CD4-positive, alpha-beta T cell treated with Interleukin-4 for 1 hour (primary cell): ENCODE results near the gene SLCO2A1.

ENCODE experiments used
- DNase-seq, 2 donors: peaks; one replicate each; pipeline ENCODE4 v3.0.0-alpha.2; 2020 to 2022

Gene SLCO2A1

GRCh38 chr3:133973249-133973980 is 56.3 kb downstream of the SLCO2A1 start:
- no peak for DNase-seq

DNA sequence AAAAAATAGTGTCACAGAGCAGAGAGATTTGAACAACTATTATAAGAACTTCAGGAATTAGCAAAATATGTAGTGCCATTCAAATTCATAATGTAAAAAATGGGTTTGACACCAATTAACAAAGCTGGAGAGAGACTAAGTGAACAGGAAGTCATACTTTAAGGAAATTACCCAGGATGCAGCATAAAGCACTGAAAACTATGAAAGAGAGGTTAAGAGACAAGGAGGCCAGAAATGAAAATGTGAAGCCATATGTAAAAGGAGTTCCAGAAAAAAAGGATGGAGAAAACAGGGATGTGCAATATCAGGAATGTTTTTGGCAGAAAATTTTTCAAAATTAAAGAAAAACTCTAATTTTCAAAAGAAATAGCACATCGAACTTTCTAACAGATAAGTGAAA is 57.6 kb downstream of the SLCO2A1 start:
- DNase-seq, result no peak

DNA sequence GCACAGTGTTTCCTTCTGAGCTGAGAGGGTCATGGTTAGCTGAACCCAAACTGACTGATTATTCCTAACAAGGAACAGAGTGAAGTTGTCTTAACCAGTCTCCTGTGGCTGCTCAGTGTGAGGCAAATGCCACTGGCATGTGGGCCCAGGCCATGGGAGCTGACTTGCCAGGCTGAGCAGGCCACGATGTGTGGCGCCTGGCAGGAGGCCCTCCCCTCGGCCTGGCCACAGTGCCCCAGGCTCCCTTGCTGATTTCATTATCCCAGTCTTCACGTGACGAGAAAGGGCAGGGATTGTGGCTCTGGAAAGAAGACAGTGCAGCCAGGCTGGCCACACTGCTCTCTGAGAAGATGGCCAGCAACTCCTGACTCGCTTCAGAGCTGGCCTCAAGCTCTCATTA is 58.8 kb downstream of the SLCO2A1 start:
- no peak for DNase-seq

- DNase-seq, result no peak
Observed at GRCh38 chr3:133970339-133970738, 59.4 kb downstream of the SLCO2A1 start.

DNA sequence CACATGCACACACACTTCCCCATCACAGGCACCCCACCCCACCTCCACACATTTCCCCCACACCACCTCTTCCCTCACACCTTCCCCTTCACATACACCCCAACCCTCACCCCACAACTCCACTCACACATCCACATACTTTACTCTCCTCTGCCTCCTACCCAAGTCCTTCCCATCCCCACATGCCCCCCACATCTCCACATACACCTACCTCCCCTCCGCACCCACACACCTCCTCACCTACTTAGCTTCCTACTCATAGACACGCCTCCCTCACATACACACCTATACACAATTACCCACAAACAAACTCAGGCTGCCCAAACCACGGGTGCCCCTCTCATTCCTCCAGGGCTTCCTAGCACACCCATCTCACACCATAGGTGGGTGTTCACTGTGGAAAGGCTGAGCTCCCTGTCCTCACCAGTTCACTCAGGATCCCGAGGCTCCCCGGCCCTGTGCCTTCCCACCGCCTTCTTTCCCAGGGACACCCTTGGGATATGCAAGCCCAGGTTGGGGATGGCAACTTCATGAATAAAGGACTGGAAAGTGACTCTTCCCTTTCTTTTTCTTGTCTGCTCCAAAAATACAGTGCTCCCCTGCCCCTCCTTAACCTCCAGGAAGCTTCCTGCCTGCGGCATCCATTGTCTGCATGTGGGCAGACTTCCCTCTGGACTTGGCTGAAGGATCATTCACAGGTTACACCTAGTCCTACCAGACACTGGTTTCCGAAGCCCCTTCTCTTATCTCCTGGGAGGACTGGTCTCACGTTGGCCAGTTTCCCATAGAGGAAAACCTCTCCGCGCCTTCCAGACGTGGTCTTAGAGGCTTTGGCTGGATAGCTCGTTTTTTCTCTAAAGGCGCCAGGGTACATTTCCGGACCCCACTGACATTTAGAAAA is 61.5 kb downstream of the SLCO2A1 start:
- no peak for DNase-seq

DNA sequence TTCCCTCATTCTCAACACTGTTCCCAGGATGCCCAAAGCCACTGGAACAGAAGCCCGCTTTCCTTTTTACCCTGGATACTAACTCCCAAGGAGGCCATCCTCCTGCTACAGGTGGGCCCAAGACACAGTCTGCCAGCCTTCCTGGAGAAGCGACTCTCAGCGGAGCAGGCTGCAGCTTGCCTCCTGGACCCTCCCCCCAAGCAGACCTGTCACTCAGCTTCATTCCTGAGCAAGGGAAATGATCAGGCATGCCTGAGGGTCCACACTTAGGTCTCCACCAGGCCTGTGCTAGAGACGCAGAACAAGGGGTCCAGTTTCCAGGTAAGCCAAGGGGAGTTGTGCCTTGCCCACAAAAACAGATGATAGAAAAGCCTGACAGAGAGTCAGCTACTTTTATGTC is 62.8 kb downstream of the SLCO2A1 start:
- no peak for DNase-seq

- no peak for DNase-seq
Observed at GRCh38 chr3:133965906-133966305, 63.8 kb downstream of the SLCO2A1 start.

DNA sequence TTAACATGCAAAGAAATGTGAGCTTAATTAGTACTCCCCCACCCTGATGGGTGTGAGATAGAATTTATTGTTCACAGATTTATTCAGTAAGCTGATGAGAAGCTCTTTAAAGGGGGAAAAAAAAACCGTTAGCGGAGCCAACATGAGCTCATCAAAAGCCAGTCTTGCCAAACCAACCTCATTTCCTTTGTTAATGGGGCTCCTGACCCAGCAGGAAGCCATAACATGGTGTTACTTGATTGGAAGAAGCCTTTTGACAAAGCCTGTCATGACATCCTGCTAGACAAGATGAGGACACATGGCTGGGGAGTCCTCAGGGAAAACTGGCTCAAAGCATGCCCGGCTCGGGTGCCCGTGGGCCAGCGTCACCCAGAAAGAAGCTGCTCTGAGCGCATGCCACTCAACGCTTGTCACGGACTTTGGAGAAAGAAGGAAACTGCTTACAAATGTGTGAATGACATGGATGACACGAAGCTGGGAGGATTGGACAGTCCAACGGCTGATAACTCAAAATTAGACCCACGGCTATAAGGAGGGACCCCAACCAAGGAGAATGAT is 64.6 kb downstream of the SLCO2A1 start:
- DNase-seq, result no peak

- no peak for DNase-seq
Observed at GRCh38 chr3:133964547-133964946, 65.2 kb downstream of the SLCO2A1 start.

GRCh38 chr3:133963657-133964396 is 65.9 kb downstream of the SLCO2A1 start:
- no peak for DNase-seq

DNA sequence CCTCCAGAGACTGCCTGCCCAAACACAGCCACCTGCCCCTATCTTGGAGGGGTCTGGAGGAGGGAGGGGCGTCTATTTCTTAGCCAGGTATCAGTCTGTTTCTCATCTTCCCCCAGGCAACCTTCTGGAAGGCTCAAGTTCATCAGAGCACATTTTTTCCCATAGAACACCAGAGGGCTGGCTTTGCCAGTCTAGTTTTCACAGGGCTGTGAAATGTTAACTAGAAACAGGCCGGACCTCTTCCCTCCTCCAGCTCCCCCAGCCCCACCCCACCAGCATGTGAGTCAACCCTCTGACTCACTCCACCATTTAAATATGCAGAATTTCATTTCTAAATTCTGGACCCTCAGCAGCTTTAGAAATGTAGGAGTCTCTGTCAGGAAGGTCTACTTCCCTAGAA is 66.9 kb downstream of the SLCO2A1 start:
- DNase-seq, result no peak

GRCh38 chr3:133958071-133958805 is 71.5 kb downstream of the SLCO2A1 start:
- DNase-seq, result no peak

GRCh38 chr3:133956982-133957381 is 72.7 kb downstream of the SLCO2A1 start:
- no peak for DNase-seq

GRCh38 chr3:133956353-133956752 is 73.4 kb downstream of the SLCO2A1 start:
- DNase-seq, result no peak

DNA sequence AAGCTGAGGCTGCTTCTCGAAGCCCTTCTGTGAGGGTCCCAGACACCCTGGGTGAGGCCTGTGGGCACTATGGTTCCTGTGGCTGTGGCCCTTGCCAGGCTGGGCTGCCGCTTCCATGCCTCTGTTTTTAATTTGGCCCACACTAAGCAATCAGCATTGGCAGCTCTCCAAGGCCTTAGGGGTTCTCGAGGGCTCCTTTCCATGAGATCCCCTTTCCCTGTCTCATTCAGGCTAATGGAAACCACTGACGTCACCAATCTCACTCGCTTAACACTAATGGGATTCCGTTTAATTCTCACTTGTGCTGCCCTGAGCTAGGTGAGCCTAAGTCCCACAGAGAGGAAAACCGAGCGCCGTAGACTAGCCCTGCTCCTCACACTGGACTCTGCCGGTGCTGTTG is 73.8 kb downstream of the SLCO2A1 start:
- no peak for DNase-seq

DNA sequence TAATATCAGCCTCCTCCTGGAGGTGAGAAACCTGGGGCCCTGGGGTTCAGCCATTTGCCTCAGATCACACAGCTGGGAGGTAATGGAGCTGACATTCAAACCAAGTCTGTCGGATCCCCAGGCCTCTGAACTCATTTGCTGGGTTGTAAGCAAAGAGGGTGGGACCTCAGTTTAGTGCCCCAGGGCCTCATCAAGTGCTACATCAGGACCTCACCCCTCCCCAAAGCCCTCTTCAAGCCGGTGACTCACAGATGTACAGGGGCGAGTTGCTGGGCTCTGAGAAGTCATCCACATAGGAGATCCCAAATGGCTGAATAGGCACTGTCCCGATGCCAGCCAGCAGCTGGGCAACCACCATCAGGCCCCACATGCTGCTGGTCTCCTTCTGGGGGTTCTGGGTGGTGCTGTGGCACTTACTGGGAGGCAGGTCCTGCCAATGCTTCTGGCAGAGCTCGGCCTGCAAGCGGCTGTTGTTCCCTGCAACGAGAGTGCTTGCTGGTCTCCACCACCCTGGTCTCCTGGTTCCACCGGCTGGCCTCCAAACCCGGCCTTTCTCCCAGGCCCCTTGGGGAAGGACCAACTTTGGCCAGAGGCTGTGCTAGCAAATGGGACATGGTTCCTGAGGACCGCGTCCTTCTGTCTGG is 74.9 kb downstream of the SLCO2A1 start:
- DNase-seq, result no peak

- no peak for DNase-seq
Observed at GRCh38 chr3:133953297-133953696, 76.4 kb downstream of the SLCO2A1 start.

GRCh38 chr3:133949438-133949837 is 80.3 kb downstream of the SLCO2A1 start:
- no peak for DNase-seq

DNA sequence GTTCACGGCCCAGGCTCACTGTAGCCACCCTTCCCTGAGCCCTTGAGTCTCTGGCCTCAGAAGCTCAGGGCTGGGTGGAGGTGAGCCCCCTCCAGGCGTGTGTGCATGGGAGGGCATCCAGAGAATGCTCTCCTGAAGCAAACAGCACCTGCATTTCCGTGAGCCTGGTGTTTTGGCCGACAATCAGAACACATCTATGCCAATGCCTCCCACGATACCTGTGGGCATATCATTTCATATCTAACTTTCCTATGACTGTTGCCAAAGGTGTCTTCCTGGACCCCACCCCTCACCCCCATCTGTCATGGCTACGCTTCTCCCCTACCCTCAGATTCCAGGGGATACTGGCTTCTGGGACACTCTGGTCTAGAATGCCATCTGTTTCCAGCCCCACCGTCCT is 80.7 kb downstream of the SLCO2A1 start:
- no peak for DNase-seq

- no peak for DNase-seq
Observed at GRCh38 chr3:133948131-133948810, 81.5 kb downstream of the SLCO2A1 start.

DNA sequence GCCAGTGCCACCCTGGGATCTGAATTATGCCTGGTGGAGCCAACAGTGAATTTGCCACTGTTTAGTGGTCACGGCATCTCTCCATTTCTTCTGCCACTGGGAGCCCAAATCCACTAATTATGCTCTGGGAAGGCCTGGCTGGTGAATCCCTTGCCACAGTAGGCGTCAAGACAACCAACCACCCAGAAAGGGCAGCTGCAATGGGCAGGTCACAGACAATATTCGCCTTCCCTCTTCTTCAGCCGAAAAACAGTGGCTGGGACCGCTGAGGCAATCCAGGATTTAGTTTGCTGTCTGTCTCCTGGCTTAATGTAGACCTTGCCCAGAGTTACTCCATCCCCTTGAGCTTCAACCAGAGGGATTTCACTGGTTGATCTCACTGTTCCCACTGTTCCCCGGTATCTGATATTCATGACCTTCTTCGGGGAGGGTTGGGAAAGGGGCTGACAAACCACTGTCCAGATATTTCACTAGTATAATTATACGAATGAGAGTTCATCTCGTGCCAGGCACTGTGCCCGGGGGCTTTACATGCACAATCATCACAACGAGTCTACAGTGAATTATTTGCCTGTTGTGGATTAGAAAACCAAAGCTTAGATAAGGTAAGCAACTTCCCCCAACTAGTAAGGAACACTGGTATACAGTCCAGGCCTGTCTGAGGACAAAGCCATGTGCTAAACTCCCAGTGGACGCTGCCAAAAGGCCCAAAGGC is 84.2 kb downstream of the SLCO2A1 start:
- no peak for DNase-seq
